Activated T-helper 1 cell treated with anti-CD3 and anti-CD28 coated beads, Interleukin-2, amount 50 U/mL, for 16 hours (primary cell): ENCODE results near the gene UAP1L1.
"Not testable (repeated sequence)": the region's sequence is repeated elsewhere in the genome, so short reads cannot be mapped to it uniquely, and the experiment has no call there.

Experiments
- DNase-seq, 2 donors: peaks; one replicate each; pipeline ENCODE4 v3.0.0-alpha.2; 2020; ENCODE audit warnings: low read depth in 1 of 2, low spot score in 1 of 2

Gene UAP1L1

DNA sequence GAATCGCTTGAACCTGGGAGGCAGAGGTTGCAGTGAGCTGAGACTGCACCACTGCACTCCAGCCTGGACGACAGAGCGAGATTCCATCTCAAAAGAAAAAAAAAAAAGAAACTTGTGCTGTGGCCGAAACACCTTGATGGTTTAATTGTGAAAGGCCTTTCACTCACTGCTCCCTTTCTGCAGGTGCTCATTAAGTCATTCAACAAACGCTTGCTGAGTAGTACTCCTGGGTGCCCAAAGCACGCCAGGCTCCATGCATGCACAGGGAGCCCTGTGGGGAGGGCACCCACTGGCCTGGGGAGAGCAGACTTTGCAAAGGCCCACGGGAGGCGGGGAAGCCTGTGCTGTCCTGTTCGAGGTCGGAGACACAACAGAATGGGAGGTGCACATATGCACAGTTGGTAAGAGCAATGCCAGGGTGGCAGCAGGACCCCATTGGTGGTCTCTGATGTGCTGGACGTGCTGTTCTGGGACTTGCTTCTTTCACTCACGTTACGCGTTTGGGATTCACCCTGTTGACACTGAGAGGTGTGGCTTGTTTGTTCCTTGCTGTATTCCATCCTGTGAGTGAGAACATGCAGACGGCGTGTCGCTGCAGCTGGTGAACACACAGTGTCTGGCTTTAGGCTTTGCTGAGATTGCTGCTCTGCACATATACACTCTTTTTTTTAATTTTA is 20.4 kb upstream of the UAP1L1 start:
- no peak for DNase-seq

DNA sequence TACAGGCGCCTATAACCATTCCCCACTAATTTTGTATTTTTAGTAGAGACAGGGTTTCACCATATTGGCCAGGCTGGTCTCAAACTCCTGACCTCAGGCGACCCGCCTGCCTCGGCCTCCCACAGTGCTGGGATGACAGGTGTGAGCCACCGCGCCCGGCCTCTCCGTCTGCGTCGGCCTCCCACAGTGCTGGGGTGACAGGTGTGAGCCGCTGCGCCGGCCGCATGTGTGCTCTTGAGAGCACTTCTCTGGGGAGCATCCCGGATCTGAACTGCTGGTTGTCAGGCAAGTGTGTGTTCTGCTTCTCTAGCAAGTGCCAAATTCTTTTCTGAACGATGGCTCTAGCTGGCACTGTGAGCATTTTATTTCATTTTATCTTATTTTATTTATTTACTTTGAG is 19.8 kb upstream of the UAP1L1 start:
- no peak for DNase-seq

DNA sequence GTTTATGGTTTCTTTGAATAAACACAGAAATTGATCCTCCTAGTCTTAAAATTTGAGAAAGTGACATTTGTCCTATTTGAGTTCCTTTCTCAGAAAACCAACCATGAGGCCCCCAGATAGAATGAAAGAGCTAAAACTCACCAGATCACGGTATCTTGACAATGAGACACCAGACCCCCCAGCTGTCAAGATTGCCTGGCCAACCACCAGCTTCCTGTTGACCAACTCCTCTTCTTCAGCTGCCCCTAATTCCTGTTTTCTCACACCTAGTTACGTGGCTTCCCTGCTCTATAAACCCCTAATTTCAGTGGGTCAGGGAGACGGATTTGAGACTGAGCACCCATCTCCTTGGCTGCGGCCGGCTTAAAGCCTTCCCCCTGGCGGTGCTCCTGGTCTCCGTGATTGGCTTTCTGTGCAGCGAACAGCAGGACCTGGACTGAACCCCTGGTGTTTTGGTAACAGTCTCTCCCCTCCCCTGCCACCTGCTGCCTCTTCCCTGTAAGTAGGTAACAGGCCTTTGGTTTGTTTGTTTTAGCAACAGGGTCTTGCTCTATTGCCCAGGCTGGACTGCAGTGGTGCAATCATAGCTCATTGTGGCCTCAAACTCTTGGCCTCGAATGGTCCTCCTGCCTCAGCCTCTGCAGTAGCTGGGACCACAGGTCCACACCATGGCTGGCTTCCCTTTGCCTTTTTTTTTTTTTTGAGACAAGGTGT is 18.6 kb upstream of the UAP1L1 start:
- no peak for DNase-seq

DNA sequence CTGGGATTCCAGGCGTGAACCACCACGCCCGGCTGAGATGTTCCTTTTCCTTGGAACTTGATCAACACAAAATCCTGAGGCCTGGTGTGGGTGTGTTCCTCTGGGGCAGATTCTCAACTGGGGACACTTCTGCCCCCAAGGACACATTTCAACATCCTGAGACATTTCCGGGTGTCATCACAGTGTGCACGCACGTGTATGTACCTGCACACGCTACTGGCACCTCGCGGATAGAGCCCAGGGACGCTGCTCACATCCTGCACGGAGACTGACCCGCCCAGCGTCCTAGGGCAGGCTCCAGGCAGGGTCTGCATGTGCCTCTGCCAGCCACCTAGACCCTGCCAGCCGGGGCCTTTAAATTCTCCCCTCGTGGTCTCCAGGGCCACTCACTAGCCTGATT is 14.9 kb upstream of the UAP1L1 start:
- no peak for DNase-seq

DNA sequence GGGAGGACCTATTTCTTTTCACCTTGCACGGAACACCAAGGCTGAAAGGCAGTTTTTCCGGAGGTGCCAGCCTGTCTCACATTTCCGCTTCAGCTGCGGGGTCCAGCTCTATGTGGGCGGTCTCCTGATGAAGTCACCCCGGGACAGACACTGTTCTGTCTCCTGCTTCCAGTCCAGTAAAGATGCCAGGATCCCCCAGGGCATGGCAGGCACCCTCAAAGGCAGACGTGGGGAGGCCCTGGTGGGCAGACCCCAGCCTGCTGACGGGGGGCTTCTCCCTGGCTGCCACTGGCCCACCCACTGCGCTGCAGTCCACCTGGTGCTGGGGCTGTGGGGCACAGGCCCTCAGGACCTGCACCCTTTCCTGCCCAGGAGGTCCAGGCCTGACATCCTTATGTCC is 14.5 kb upstream of the UAP1L1 start:
- not testable (repeated sequence) for DNase-seq

DNA sequence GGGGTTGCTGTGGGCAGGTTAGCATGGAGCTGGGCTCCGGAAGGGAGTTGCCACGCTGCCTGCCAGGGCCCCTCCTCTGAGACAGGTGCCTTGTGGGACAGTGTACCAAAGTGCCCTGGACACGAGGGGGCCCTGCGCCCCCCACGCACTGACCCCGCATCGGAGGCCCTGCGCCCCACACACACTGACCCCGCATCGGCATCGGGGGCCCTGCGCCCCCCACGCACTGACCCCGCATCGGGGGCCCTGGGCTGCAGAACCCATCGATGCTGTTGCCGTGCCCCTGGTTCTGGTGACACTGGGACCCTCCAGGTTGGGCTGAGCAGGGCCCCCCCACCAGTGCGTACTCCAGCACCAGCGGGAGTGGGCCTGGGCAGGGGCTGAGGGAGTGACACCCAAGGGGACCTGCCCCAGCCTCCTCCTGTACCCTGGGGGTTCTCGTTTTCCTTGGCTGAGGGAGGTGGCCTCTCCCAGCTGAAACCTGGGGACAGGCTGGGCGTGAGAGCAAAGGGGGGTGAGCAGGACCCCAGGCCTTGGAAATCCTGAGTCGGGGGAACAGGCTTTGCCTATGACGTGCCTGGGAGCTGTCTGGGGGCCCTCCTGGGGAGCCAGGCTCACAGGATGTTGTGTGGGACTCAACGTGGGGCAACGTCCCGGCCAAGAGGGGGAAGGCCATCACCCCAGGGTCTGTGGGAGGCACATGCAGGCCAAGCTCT is 13.8 kb upstream of the UAP1L1 start:
- no peak for DNase-seq

DNA sequence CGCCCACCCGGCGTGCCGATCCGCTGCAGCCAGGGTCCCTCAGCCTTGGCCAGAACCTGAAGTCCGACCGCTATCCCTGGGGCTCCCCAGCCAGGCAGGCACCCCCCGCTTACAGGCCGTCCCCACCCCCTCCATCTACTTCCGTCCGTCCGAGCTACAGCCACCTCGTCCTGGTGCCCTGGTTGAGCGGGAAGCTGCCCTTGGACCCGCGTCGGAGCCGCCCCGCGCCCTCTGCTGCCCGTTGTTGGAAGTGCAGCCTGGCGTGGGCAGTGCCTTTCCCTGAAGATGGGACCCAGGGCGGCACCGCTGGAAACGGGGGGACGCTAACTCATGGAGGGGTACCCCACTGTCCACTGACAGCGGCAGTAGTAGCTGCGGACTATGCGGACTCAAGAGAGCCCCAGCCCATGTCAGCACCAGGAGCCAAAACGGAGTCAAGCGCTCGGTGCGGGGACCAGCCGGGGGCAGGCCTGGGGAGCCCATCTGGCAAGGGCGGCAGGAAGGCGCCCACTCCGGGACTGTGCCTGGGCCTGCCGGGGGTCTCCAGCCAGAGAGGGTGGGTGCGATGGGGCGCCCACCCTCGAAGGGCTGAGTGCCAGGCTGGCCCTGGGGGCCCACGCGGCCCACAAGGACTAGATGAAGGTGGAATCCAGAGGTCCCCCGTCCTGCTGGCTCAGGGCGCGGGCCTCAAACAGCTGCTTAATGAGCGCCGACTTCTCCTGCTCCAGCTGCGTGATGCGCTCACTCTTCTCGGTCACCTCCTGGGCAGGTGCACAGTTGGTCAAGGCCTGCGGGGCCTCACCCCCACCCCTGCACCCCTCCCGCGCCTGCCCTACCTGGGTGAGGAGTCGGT is 13.1 kb upstream of the UAP1L1 start:
- peak; percentile 44 to 47 for DNase-seq

DNA sequence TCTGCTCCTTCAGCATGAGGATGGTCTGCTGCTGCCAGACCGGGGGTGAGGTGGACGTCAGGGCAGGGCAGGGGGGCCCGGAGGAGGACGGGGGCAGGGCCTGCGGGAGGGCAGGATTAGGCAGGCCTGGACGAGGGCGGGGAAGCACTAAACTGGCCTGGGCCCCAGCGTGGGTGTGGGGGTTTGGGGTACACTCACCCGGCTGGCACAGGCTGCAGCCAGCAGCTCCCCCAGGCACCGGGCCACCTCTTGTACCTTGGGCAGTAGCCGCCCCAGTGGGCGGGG is 12.5 kb upstream of the UAP1L1 start:
- DNase-seq = no peak

DNA sequence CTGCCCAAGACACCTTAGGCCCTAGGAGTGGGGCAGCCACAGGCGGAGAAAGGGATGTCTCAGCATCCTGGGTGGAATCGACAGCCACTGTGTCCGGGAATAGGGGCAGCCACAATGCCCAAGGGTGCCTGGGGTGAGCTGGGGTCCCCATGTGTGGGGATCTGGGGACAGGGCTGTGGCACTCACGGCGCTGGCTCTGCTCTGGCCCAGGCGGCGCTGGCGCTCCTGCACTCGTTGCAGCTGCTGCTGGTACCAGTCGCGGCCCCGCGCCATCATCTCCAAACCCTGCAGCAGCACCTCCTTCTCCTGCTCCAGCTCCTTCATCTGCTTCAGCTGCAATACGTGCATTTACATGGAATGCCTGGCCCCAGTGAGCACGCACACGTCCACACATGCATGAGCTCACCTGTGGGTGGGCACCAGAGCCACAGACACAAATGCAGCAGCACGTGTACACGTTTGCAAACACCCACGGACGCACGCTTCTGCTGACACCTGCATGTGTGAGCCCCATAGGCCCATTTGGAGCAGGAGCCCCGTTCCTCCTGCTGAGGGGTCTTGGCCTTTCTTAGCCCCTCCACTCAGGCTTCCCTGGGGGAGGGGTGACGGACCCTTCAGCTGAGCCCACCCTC is 11.9 kb upstream of the UAP1L1 start:
- DNase-seq = no peak

DNA sequence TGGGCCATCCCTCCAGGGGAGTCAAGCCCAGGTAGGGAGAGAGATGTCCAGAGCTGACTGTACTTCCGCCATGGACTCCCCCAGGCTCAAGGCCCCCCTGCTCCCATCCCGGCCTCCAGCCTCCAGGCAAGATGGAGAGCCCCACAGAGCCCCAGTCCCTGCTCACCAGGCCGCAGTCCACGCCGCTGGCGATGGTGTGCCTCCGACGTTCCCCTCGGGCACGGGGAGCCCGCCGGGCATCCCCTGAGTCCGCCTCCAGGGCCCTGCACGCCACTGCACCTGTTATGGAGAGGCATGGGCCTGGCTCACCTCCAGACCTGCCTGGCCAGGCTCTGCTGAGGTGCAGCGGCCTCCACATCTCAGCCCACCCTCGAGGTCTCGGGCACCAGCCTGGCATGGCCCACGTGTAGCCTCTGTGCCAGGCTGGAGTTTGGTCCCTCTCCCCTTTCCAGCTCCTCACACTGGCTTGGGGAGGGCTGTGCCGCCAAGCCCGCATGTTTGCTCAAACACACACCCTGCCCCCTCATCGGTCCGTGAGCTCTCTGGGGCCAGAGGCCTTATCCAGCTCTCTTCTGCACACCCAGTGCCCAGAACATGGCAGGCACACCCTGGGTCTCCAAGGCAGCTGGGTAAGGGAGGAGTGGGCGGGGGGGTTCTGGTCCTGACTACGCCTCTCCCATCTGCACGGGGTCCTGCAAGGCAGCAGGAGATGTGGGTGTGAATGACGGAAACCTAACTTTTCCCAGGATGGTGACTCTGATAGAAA is 11.0 kb upstream of the UAP1L1 start:
- no peak for DNase-seq

DNA sequence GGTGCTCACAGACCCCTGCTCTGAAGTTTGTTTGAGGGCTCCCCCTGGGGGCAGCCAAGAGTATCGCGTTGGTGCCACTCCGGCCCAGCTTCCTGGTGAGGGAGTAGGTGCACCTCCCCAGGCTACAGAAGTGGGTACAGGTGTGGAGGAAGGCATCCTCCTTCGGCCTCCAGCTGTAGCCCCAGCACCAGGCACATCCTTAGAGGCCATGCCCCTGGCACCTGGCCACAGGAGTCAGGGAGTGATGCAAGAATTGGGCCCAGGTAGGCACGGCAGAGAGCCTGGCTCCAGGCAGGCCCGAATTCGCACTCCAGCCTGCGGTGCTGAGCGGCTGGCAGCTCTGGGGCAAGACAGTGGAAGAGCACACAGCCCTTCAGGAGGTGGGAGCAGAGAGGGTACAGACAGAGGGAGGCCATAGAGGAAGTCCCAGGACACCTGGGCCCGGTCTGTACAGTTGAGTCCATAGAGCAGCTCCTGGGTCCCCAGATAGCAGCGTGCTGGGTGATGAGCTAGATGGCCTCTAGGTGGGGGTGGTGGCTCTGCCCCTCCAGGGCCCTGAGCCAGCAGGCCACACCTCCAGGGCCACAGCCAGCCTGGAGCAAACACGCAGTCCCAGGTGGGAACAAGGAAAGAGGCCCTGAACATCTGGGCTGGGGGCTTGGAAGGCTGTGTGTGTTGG is 9.3 kb upstream of the UAP1L1 start:
- peak; percentile 73 to 75 for DNase-seq

DNA sequence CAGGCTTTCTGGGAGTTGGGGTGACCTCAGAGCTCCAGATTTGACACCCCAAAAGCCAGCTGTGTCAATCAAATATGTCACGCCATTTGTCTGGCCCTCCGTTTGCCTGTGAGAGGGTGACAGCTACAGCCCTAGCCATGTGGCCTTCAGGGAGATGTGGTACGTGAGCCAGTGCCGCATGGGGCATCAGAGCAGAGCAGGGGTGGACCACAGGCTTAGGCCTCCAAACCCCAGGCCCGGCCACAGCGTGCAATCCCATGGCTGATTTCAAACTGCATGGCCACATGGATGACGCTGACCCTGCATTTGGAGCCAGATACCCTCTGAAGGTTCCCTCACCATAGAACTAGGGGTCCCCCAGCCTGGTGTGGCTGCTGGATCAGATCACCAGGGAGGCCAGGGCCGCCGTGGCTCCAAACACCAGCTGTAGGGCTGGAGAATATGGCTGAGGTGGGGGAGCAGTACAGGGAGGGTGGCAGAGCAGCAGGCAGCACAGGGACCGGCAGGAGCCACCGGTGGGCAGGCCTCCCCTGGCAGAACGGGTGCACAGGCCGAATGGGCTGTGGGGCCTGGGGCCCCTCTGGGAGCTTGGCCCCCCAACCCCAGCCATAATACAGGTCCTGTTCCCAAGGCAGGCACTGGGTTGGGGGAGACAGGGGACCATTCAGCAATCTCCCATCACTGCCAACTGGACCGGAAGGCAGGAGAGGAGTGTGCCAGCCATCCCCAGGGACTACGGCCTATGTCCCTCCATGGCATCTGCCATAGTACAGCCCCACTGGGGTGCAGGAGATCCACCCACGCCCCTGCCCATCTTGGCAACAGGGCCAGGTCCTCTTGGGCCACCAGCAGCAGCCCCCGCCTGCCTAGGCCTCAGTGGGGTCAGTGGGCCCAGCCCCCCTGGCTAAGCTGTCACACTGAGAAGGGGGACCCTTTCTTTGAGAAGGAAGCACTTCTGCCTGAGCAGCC is 8.5 kb upstream of the UAP1L1 start:
- DNase-seq = no peak

DNA sequence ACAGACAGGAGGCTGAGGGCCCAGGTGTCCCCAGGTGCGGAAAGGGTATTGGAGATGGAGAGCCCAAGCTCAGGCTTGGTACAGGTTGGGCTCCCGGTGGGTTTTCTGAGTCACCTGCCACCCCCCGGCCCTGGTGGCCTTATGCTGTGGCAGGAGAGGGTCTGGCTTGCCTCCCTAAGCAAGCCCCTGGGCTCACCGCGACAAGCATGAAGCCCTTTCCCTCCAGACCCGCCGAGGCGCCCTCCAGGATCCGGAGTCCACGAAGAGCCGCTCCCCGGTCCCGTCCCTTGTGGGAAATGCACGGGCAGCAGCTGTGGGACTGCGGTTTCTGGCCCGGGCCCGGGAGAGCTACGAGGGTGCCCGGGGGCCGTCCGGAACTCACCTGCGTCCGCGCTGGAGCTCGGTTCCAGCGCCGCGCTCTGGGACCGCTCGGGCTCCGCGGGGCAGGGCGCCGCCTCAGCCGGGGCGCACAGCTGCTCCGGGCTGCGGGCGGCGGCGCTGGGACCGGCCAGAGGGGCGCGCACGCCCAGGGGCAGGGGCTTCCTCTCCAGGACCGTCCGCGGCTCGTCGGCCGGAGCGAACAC is 7.7 kb upstream of the UAP1L1 start:
- no peak for DNase-seq

DNA sequence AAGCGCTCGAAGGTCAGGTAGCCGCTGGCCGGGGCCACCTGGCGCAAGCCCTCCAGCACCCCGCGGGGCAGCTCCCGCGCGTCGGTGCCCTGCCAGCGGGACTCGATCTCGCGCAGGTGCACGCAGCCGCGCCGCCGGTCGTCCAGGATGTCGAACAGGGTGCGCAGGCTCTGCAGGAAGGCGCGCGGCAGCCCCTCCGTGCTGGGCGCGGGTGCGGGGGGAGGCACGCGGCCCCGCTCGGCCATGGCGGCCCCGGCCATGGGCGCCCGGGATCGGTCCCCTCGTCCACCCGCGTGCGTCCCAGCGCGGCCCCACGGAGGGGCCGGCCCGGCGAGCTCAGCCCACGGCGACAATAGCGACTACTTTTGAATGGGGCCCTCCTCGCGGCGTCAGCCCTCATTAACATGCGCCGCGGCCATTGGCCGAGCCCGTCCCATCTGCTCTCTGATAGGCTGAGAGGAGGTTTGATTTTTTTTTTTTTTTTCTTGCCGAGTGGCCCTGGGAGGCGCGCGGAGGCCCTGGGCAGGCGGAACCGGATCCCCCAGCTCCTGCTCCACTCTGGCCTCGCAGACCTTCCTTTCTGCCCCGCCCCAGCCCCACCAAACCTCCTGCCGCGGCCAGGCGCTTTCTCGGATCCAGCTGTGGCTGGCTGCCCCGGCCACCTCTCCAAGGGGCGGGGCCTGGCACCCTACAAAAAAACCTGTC is 7.0 kb upstream of the UAP1L1 start, which contains the start of gene SAPCD2:
SAPCD2 (minus strand) TSS at position 357 of the 705 bp plus-strand sequence; CDS start at position 260, 97 bp downstream.
- peak; percentile 61 to 77 for DNase-seq

DNA sequence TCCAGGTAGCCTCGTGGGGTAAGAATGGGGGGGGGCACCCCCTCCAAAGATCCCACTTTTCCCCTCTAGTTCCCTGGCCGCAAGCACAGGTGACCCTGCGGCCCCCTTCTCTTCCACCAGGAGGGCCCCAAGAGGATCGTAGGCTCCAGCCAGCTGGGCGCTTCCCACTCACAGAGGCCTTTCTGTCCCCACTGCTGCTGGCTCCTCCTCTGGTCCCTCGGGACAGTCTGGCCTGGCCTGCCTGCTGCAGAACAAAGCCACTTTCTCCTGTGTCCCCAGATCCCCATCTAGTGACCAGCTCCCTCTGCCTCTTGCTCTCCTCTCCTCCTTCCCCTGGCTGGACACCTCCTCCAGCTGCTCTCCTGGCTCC is 6.4 kb upstream of the UAP1L1 start:
- no peak for DNase-seq

DNA sequence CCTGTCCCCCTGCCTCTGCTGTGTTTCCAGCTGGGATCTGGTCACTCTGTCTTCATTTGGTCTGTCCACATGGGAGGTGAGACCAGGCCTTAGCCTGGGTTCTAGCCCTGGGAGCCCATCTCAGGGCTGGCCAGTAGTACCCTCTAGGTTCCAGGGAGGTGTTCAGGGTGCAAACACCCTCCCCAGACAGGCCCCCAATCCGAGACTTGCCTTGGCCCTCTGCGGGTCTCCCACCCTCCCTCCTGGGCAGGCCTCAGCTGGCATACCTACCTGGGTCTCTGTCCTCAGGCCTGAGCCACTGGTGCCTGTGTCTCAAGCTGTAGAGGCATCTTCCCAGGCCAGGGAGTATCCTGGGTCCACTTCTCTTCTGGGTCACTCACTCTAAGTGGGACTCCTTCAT is 6.0 kb upstream of the UAP1L1 start:
- DNase-seq = no peak

DNA sequence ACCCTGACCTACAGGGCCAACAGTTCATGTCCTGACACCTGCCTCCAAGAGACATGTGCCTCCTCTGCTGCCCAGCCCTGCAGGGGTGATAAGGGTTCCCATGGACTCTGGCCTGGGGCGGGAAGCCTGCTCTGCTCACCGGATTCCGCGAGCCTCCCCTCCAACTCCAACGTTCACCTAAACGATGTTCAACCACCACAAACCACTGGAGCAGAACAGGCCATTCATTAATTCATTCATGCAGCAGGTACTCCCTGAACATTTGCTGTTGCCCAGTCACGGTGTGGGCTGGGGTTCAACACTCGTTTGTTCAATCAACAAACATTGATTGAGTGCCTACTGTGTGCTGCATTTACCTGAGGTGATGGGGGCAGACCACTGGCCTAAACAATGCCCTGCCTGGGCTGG is 3.3 kb upstream of the UAP1L1 start:
- no peak for DNase-seq
